GM12875 (cell line): Measurements from ENCODE around the gene MUCL3.
"Not testable (repeated sequence)": the region's sequence is repeated elsewhere in the genome, so short reads cannot be mapped to it uniquely, and the experiment has no call there.

Source experiments
- H3K4me3 ChIP-seq: one replicate; pipeline ENCODE4 v1.5.1; 2011; ENCODE audit warnings: low read depth, low read length, control low read depth
- TF ChIP-seq, protein P1 (sequence below): IDR thresholded peaks from 2 replicates; pipeline ENCODE4 v1.5.1; 2011; ENCODE audit warnings: low read depth, mild to moderate bottlenecking, control low read depth, inconsistent platforms, low read length, moderate library complexity, borderline replicate concordance; ENCODE audit not compliant: insufficient read depth

MUCL3 gene

DNA sequence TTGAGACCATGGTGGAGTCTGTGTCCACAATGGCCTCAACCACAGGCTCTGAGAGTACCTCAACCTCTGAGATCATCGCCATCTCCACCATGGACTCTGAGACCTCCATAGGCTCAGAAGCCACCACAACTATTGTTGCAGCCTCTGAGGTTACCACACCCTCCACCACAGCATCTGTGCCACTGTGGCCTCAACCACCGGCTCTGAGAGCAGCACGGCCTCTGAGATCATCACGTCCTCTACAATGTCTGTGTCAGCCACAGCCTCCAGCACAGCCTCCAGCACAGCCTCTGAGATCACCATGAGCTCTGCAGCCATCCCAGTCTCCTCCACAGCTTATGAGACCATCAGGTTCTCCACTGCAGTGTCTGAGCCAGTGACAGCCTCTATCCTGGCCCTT is 23.3 kb downstream of the MUCL3 start:
- no peak overlapping the region for H3K4me3 ChIP-seq
- TF ChIP-seq, protein P1, sequence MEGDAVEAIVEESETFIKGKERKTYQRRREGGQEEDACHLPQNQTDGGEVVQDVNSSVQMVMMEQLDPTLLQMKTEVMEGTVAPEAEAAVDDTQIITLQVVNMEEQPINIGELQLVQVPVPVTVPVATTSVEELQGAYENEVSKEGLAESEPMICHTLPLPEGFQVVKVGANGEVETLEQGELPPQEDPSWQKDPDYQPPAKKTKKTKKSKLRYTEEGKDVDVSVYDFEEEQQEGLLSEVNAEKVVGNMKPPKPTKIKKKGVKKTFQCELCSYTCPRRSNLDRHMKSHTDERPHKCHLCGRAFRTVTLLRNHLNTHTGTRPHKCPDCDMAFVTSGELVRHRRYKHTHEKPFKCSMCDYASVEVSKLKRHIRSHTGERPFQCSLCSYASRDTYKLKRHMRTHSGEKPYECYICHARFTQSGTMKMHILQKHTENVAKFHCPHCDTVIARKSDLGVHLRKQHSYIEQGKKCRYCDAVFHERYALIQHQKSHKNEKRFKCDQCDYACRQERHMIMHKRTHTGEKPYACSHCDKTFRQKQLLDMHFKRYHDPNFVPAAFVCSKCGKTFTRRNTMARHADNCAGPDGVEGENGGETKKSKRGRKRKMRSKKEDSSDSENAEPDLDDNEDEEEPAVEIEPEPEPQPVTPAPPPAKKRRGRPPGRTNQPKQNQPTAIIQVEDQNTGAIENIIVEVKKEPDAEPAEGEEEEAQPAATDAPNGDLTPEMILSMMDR, result no peak

GRCh38 chr6:30965140-30965601 is 24.4 kb downstream of the MUCL3 start:
- TF ChIP-seq, protein P1, result no peak
- H3K4me3 ChIP-seq, result no peak overlapping the region

DNA sequence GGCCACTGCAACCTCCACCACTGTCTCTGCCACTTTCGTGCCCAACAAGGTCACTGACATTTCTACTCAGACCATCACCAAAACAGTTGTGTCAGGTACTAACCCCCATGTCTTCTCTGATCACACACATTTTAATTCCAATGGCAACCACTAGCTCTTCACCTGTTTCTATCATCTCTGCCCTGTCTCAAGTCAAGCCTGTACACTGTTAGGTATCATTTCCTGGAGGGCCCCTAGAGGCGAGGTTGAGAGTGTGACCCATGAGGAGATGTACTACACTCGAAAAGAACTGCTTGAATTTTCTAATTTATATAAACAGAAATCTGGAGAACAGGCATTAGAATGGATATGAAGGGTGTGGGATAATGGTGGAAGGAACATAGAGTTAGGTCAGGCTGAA is 25.4 kb downstream of the MUCL3 start:
- TF ChIP-seq, protein P1, result peak; percentile 32; the same call in 1 of the 2 replicates
- H3K4me3 ChIP-seq, result no peak overlapping the region

DNA sequence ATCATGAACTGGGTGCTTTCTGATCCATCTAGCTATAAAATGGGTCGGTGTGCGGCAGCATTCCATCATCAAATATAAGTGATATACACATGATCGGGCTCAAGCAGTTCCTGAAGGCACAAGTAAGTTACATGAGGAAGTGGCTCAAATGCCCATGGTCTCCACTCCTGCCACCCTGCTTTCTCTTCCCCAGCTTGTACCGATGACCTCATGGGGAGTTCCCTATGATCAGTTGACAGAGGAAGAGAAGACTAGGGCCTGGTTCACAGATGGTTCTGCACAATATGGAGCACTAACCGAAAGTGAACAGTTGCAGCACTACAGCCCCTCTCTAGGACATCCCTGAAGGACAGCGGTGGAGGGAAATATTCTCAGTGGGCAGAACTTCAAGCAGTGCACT is 28.4 kb downstream of the MUCL3 start:
- not testable (repeated sequence) for H3K4me3 ChIP-seq

DNA sequence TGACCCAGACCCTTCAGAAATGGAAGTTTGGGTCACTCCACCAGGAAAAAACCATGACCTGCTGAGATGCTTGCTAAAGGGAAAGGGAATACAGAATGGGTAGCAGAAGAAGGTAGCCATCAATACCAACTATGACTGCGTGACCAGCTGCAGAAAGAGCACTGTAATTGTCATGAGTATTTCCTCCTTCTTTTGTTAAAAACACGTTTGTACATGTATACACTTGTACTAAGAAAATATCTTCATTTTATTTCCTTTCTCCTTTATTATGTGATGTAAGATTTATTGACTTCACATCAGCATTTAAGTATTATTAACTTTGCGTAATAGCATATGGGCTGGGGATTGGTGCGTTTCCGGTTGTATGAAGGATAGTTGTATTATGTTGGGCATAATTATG is 30.2 kb downstream of the MUCL3 start:
- no peak overlapping the region for H3K4me3 ChIP-seq
- TF ChIP-seq, protein P1, result no peak

DNA sequence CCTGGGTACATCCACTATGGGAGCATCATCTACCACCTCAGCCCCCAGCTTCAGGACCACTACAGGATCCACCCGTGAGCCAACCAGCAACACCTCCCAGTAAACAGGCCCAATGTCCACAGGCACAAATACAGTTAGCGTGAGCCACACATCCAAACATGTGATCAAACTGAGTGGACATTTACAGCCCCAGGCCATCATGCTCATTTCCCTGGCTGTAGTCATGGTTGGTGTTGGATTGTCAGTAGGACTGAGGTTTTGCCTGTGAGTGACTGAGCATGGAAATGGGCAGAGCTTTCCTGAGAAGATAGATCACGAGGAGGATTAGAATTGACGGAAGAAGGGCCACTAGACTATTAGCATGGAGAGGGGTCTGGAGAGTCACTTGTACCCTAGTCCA is 32.0 kb downstream of the MUCL3 start:
- no peak overlapping the region for H3K4me3 ChIP-seq
- TF ChIP-seq, protein P1, result no peak

GRCh38 chr6:30974490-30975252 is 33.9 kb downstream of the MUCL3 start:
- TF ChIP-seq, protein P1, result no peak
- H3K4me3 ChIP-seq, result no peak overlapping the region
